ENCODE measurements around the gene DEUP1.

GRCh38 chr11:93407777-93408401 is 77.3 kb downstream of the DEUP1 start:
- no peak for TF ChIP-seq SIN3A (IDR thresholded peaks at IDR 0.05; ENCODE audit: low read depth)
- TF ChIP-seq SRF (IDR thresholded peaks at IDR 0.05; ENCODE audit: low read depth) = no peak
- TF ChIP-seq, protein P1, sequence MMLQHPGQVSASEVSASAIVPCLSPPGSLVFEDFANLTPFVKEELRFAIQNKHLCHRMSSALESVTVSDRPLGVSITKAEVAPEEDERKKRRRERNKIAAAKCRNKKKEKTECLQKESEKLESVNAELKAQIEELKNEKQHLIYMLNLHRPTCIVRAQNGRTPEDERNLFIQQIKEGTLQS (IDR thresholded peaks at IDR 0.05) = no peak
- TF ChIP-seq POLR2AphosphoS5 (IDR thresholded peaks at IDR 0.05; ENCODE audit: low read depth, low read length) = no peak
- TF ChIP-seq TCF7L2 (IDR thresholded peaks at IDR 0.05; ENCODE audit: borderline replicate concordance, extremely low read depth, insufficient read depth, insufficient read length) = no peak
- TF ChIP-seq, protein P2, sequence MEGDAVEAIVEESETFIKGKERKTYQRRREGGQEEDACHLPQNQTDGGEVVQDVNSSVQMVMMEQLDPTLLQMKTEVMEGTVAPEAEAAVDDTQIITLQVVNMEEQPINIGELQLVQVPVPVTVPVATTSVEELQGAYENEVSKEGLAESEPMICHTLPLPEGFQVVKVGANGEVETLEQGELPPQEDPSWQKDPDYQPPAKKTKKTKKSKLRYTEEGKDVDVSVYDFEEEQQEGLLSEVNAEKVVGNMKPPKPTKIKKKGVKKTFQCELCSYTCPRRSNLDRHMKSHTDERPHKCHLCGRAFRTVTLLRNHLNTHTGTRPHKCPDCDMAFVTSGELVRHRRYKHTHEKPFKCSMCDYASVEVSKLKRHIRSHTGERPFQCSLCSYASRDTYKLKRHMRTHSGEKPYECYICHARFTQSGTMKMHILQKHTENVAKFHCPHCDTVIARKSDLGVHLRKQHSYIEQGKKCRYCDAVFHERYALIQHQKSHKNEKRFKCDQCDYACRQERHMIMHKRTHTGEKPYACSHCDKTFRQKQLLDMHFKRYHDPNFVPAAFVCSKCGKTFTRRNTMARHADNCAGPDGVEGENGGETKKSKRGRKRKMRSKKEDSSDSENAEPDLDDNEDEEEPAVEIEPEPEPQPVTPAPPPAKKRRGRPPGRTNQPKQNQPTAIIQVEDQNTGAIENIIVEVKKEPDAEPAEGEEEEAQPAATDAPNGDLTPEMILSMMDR (IDR thresholded peaks at IDR 0.05 in 2 of 3, conservative IDR thresholded peaks at IDR 0.05 in 1 of 3; ENCODE audit: borderline replicate concordance in 1 of 3, insufficient read depth in 1 of 3, low read depth in 2 of 3, low read length in 2 of 3) = no peak
- TF ChIP-seq POLR2A (IDR thresholded peaks at IDR 0.05; ENCODE audit: borderline replicate concordance, extremely low read depth, insufficient read depth, insufficient read length) = no peak
